Measurements from ENCODE around the gene GFPT2.

GFPT2 gene

GRCh38 chr5:180271221-180271620, 81.9 kb downstream of the GFPT2 start:
- DNase-seq: no peak

DNA sequence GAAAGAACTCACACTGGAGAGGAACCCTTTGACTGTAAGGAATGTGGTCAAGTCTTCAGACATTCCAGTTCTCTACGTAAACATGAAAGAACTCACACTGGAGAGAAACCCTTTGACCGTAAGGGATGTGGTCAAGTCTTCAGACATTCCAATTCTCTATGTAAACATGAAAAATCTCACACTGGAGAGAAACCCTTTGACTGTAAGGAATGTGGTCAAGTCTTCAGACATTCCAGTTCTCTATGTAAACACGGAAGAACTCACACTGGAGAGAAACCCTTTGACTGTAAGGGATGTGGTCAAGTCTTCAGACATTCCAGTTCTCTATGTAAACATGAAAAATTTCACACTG, 93.9 kb downstream of the GFPT2 start:
- DNase-seq: no peak

GRCh38 chr5:180253036-180253824, 99.9 kb downstream of the GFPT2 start:
- no peak for DNase-seq

DNA sequence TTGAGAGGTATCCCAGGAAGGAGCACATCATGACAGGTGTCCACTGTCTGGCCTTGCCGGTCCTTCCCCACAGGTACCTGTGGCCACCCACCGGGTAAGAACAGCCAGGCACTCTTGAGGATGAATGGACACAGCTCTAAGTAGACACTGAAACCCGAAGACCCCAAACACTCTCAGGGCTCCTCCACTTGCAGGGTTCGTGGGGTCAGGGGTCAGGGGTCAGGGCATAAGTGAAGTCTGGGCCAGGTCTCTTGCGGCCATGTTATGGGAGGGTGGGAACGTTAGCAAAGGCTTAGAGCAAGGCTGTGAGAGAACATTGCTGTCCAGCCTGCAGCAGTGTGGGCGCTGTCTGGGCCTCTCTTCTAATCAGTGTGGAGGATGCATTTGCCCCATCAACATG, 101.2 kb downstream of the GFPT2 start:
- DNase-seq: no peak

DNA sequence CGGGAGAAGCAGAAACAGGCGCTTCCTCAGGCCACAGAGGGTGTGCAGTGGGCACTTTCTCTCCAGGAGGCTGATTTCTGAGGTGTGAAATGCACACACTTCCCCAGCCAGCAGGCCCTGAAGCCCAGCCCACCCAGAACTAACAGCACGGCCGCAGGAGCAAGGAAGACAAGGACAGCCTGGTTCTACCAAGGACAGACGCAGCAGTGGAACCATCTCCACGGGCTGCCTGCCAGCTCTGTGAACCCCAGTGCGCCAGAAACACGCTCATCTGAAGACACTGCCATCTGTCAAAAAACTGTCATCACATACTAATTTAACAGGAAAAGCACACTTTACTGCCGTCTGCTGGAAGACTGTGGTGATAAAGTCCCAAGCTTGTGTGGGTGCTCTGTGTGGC, 102.0 kb downstream of the GFPT2 start:
- DNase-seq: no peak
